Epithelial cell of esophagus (primary cell): ENCODE data around the gene MEIKIN.

Source experiments
- DNase-seq: peaks from one replicate; pipeline ENCODE4 v3.0.0; 2010; ENCODE audit warnings: low read depth
- H3K4me3 ChIP-seq: 2 replicates; pipeline ENCODE4 v1.5.1; 2011; ENCODE audit warnings: mild to moderate bottlenecking, low read length, control low read depth
- CTCF ChIP-seq: IDR thresholded peaks from 2 replicates; pipeline ENCODE4 v1.5.1; 2011; ENCODE audit warnings: low read depth, mild to moderate bottlenecking, low read length, control low read depth, inconsistent platforms; ENCODE audit not compliant: insufficient read depth; ENCODE audit errors: missing control alignments

The MEIKIN gene

DNA sequence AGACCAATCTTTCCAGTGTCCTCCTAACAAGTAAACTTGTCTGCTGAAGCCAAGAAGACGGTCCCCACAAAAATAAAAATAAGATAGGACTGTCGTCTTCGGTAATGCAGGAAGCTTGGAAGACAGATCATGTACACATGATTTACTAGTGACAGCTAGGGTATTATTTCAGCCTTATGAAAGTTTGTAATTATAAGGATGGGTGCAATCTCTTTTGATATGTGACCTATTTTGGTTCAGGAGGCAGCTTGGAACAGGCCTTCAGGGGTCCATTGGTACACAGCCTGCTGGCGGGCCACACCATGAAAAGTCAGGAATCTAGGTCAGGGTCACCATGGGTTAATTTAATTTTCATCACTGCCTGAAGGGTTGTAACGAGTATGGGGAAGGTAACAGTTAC is 13.7 kb upstream of the MEIKIN start:
- no peak for DNase-seq
- TF ChIP-seq CTCF = no peak

GRCh38 chr5:131957721-131958441 is 12.4 kb upstream of the MEIKIN start:
- DNase-seq = no peak
- no peak overlapping the region for H3K4me3 ChIP-seq
- no peak for TF ChIP-seq CTCF

More for the DNA sequence above, 13.7 kb upstream of the MEIKIN start:
- no peak overlapping the region for H3K4me3 ChIP-seq

DNA sequence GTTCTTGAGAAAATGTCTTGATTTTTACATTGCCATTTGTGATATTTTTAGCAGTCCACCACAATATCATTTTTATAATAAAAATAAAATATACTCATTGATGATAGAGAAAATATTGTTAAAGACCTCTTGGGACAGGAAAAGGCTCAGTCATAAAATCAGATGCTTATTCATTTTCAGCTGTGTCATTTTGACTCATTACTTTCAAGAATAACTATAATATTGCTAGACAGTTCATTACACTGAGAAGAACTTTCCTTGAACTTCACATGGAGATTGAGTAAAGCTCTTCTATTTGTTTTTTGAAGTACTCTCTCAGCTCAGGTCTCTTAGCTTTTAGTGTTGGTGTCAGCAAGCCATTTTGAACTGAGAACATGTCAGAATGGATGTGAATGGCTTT is 8.5 kb upstream of the MEIKIN start:
- no peak overlapping the region for H3K4me3 ChIP-seq
- DNase-seq = no peak
- no peak for TF ChIP-seq CTCF

DNA sequence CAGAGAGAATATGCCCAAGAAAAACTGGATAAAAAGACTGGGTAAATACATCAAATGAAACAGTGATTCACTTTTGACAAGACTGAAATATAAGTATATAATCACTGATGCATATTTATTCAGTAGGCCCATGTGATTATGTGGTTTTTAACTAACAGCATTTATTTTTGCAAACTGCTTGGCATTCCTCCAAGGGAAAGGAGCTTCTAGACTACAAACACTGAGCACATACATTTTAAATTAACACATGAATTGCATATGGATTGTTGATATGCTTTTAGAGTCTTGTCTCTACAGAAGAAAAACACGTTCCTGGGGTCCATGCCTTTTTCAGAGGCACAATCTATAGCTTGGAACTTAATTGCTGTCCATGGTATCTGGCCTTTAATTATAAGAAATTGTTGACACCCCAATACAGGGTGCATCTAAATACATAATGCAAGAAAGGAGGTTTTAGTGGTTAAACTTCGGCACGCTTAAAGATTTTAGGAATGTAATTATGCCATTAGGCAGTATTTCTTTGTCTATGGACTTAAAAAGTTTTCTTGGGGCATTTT is 6.9 kb upstream of the MEIKIN start:
- no peak overlapping the region for H3K4me3 ChIP-seq
- DNase-seq = peak; percentile 4
- no peak for TF ChIP-seq CTCF

GRCh38 chr5:131950706-131951105 is 5.2 kb upstream of the MEIKIN start:
- TF ChIP-seq CTCF = no peak
- DNase-seq = no peak

GRCh38 chr5:131947445-131947844 is 2.0 kb upstream of the MEIKIN start:
- no peak for TF ChIP-seq CTCF
- no peak for DNase-seq
- H3K4me3 ChIP-seq = no peak overlapping the region

More at GRCh38 chr5:131950706-131951105, 5.2 kb upstream of the MEIKIN start:
- H3K4me3 ChIP-seq = no peak overlapping the region
